ENCODE measurements around the gene UBTD2.

UBTD2 gene

DNA sequence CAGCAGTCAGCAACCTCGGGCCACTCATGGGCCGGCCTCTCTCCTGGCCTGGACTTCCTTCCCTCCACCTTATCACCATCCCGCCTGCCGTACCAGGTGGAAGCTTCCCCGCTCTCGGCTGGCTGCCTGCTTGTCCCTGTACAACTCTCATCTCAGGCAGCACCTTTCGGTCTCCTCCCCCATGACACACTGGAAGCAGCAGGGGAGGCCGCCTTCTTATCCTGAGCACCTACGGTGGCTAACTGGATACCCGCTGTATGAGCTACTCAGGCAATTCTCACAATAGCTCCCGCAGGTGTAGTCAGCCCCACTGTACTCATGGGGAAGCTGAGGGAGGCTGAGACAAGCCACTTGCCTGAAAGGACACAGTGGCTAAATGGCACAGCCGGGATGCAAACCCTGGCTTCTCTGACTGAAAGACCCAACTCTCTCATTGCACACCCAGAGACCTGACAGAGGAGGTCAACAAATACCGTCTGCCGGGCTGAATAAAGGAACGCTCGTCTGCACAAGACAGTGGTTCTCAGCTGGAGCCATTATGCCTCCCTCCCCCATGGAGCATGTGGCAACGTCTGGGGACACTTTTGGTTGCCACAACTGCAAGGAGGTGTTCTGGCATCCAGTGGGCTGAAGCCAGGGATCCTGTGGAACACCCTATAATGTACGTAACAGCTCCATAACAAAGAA, 105.1 kb downstream of the UBTD2 start:
- DNase-seq (ENCODE audit: low read depth, low spot score) = no peak
- no peak overlapping the region for H3K27ac ChIP-seq

DNA sequence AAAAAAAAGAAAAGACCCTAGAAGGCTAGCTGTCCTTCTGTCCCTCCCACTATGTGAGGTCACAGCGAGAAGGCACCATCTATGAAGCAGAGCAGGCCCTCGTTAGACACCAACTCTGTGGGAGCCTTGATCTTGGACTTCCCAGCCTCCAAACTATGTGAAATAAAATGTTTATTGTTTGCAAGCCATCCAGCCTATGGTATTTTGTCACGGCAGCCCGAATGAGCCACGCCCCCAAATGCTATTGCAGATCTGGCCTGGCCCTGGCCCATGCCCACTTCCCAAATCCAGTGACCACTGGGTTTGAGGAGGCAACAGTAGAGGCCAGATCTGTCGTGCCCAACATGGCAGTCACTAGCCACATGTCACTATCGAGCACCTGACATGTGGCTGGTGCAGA, 106.4 kb downstream of the UBTD2 start:
- no peak for DNase-seq (ENCODE audit: low read depth, low spot score)
- H3K27ac ChIP-seq = no peak overlapping the region

DNA sequence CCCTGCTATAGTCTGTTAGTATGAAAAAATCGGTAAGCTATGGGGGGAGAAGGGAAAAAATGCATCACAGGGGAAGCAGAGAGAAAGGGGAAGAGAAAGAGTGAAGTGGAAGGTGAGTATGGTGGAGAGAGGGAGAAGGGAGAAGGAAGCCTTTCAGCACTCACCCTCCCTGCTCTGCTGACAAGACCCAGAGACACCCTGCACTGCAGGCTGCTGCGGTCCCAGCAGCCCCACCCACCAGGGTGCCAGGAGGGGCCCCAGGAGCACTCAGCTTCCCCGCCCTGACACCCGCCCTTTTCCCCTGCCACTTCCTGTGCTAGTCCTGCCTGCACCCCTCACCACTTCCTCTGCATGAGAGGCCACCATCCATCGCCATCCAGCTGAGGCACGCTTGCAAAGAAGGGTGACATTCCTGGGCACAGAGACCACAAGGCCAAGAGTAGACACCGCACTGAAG, 108.3 kb downstream of the UBTD2 start:
- DNase-seq (ENCODE audit: low read depth, low spot score) = no peak
- no peak overlapping the region for H3K27ac ChIP-seq

DNA sequence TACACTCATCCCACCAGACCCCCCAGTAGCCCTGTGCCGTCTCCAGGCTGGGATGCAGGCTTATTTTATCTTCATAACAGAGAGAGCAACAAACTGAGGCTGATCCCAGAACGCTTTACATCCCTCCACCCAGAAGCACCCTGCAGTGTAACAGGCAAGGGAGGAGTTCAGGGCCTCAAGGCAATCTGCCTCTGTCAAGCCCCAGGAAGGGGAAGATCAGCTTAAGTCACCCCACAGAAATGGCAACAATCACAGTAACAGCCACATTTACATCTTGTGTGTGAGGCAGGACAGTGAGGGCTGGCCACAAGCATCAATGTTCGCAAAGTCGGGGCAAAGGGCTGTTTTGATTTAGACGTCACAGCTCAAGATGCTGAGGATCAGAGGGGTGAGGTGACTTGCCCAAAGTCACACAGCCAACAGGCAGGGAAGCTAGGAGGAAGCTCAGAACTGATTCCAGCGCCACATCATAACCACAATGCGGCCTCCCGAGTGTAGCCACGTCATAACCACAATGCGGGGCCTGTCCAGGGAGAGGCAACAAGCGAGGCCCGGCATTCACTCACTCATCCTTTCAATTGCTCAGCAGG, 109.9 kb downstream of the UBTD2 start:
- no peak for DNase-seq (ENCODE audit: low read depth, low spot score)
- peak overlapping the region; percentile 46 for H3K27ac ChIP-seq

DNA sequence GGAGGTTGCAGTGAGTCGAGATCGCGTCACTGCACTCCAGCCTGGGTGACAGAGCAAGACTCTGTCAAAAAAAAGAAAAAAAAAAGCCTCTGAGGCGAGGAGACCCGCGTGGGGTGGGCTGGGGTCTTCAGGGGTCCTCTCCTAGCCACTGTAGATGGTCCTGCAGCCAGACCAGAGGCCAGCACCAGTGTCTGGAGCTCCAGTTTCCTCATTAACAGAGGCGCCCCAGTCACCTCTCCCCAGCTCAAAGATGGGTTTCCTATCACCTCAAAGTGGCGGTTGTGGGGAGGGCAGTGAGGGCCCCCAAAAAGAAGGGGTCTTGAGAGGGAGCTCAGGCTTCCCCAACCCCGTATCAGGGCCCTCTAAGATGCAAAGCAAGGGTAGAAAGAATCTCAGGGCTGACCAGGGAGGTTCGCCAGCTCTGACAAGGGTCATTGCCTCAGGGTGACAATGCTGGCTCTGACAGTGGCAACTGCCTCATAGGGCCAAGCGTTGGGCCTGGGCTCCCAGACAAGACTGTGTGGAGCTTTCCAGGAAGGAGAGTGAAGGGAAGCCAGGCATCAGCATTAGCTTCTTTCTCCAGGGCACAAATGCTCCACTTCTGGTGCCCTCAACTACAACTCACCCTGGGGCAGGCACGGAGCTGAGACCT, 110.5 kb downstream of the UBTD2 start:
- peak overlapping the region; percentile 1 for H3K27ac ChIP-seq
- DNase-seq (ENCODE audit: low read depth, low spot score) = no peak

DNA sequence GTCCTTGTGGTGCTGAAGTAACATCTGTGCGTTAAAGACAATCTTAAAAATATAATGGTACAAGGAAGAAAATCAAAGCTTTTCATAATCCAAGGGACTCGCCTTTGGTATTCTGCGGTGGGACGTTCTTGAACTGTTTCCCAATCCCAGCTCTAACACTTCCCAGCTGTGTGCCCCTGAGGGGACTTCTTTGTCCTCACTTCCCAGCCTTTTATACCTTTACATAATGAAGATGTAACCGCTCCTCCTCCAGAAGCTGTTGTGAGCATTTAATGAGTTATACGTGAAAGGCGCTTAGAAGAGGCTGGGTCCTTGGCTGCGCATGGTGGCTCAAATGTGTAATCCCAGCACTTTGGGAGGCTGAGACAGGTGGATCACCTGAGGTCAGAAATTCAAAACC, 112.4 kb downstream of the UBTD2 start:
- no peak for DNase-seq (ENCODE audit: low read depth, low spot score)
- no peak overlapping the region for H3K27ac ChIP-seq

DNA sequence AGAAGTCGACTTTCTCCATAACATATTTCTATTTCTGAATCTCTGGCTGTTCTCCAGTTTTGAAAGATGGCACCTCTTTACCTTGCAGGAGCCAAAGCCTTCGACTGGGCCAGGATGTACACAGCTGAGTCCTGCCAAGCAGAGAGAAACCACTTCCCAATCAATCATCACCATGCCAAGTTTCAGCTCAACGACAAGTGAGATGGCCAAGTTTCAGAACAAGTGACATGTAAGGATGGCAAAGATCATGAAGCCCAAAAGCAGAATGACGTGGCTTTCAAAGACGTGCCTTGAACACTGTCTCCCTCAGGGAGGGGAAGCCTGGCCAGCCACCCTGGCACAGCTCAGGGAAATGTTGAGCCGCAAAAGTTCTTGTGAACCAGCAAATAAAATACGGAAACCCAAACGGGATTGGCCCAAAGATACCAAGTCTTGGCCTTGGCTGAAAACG, 113.3 kb downstream of the UBTD2 start:
- no peak for DNase-seq (ENCODE audit: low read depth, low spot score)
- no peak overlapping the region for H3K27ac ChIP-seq

DNA sequence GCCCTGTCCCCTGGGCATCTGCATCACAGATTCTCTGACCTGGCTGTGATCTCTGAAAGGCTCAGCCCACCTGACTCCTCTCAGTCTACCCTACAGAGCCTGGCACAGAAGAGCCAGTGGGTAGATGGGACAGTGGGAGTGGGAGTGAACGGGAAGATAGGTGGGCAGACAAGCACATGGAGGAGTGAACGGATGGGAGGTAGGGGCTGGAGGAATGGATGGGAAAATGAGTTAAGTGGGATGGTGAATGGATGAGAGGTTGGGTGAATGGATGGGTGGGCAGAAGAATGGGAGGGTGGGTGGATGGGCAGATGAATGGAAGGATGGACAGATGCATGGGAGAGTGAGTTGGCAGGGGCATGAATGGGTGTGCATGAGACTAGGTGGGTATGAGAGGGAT, 114.3 kb downstream of the UBTD2 start:
- H3K27ac ChIP-seq = no peak overlapping the region
- no peak for DNase-seq (ENCODE audit: low read depth, low spot score)

DNA sequence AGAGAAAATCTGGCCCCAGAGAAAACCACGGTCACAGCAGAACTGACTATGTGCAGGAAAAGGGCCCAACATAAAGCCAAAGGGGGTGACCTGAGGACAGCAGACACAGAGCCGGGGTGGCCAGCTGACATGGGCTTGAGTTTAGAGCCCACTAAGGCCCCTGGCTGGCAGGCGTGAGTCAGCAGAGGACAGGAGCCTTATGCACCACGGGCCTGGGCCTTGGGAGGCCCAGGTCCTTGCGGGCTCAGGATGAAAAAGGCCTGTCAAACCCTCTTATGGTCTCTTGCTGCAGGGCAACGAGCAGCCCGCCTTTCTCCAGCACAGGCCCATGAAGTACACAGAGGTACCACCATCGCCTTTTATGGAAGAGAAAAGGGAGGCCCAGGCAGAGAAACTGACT, 115.3 kb downstream of the UBTD2 start:
- no peak for DNase-seq (ENCODE audit: low read depth, low spot score)
- H3K27ac ChIP-seq = no peak overlapping the region

DNA sequence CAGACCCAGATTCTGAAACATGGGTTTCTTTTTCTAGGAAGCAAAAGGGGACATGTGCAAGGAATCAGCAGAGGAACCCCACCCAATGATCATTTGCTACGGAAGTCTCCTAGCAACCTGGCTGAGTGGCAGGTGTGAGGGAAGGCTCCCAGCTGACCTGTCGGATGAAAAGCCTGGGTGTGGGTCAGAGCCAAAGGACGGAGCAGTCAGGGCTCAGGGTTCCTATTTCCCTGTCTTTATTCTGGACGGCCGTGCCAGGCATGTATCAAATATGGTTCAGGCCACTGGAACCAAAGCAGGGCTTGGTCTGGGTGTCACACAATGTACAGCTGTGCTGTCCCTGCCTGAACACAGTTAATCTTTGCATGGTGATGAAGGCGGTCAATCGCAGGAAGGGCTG, 115.7 kb downstream of the UBTD2 start:
- no peak for DNase-seq (ENCODE audit: low read depth, low spot score)
- no peak overlapping the region for H3K27ac ChIP-seq

DNA sequence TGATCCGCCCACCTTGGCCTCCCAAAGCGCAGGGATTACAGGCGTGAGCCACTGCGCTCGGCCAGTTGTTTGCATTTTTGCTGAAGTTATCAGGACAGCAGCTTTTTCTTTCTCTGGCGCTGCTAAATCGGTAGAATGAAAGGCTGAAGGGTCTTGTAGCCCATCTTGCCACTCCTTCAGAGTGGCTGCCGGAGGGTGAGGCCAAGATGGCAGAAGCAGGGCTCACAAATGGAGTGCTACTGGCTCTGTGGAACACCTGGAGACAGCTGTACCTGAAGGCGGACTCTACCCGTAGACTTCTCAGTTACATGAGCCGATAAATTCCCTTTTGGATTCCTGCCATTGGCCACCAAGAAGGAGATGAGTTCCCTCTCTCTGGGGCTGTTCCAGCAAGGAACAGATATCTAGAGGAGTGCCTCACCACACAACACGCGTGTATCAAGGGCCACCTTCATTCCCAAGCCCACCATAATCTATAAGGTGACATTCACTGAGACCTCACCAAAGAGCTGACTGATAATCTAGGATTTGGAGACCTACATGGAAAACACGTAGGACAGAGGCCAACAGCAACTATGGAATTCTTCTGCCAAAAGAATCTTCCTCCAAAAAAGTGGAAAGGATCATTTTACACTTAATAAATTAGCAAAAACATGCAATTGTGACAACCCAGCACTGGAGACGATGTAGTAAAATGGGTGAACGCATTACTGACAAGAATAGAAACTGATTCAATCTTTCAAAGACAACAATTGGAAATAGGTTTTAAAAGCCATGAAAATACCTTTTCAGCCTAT, 117.3 kb downstream of the UBTD2 start:
- no peak for DNase-seq (ENCODE audit: low read depth, low spot score)
- no peak overlapping the region for H3K27ac ChIP-seq

DNA sequence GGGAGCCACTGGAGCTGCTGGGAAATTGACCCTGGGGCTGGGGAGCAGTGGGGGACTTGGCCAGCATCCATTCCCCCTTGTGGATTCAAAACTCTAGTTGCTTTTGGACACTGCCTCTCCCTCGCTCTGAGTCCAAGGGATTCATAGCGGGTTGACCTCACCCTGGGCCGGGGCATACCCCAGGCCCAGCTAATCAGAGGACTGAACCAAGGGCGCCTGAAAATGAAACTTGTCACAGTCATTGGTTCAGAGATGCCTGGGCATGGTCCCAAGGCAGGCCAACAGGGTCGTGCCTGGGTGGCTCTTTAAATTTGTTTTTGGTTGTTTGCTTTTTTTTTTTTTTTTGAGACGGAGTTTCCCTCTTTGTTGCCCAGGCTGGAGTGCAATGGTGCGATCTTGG, 118.1 kb downstream of the UBTD2 start:
- H3K27ac ChIP-seq = no peak overlapping the region

DNA sequence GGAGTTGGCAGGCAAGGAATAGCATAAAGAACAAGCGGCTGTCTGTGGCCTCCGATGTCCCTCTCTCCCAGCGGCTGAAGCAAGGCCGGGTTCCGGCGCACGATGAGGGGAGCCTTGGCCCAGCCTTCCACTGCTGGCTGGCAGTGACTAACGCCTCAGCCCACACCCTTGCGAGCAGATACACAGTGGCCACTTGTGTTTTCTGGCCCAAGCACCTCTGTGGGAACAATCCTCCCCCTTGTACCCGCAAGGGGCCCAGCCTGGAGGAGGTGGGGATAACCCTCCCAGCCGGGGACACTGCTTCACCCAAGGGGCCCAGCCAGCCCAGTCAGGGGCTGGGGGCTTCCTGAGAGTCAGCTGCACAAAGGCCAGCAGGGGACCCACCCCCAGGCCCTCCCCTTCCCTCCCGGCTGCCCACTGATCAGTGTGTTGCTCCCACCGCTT, 118.8 kb downstream of the UBTD2 start:
- H3K27ac ChIP-seq = no peak overlapping the region
- DNase-seq (ENCODE audit: low read depth, low spot score) = no peak

More for the DNA sequence above, 118.1 kb downstream of the UBTD2 start:
- DNase-seq (ENCODE audit: low read depth, low spot score) = no peak

DNA sequence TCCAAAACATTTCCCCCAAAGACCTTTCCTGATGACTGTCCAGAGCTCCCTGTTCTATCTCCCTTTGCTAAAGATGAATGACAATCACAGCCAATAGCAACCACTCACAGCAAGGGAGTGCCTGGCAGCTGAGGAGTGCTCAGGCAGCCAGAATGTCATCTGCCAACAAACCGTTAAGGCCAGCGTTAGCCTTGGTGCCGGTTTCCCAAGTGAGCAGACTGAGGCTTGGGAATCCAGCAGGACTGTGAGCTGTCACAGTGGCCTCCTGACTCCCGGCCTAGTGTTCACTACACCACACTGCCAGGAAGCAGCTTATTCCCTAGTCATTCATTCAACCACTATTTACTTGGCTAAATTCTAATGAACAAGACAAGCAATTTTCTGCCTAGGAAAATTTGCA, 120.2 kb downstream of the UBTD2 start:
- no peak overlapping the region for H3K27ac ChIP-seq
- no peak for DNase-seq (ENCODE audit: low read depth, low spot score)

DNA sequence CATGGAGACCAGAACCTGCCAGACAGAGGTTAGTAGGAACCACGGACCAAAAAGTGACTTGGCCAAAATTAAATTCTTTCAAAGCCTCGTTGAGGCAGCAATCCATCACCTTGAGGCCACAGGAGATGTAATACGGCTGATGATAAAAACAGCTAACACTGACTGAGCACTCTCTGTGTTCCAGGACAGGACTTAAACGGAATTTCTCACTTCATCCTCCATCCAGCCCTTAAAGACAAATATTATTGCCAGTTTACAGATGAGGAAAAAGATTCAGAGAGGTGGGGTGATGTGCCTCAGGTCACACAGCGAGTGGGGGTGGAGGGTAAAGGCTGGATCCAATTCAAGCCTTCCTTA, 120.6 kb downstream of the UBTD2 start:
- H3K27ac ChIP-seq = no peak overlapping the region
- no peak for DNase-seq (ENCODE audit: low read depth, low spot score)

DNA sequence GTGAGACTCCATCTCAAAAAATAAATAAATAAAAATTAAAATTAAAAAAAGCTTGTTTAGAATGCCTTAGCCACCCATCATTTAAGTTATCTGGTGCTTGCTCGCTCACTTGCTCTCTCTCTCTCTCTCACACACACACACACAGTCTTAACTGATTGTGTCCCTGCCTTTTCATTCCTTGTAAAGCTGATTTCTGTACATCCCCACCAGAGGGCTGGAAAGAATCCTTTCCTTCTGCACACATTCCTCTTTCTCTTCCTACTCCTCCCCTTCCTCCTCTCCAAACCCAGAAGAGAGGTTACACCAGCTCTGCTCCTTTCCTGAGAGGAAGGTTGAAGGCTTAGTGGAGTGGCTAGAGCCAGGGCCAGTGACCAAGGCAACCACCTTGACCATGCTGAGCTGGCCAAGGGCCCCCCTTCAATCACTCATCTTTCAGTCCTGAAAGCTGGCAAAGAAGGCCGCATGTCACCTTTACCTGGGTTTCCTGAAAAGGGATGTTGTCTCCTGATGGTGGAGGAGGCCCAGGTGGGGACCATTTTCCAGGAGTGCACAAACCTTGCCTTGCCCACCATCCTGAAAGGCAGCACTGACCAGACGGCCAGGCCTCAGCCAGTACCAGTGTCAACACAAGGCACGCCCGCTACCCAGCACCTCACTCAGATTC, 121.1 kb downstream of the UBTD2 start:
- no peak for DNase-seq (ENCODE audit: low read depth, low spot score)

DNA sequence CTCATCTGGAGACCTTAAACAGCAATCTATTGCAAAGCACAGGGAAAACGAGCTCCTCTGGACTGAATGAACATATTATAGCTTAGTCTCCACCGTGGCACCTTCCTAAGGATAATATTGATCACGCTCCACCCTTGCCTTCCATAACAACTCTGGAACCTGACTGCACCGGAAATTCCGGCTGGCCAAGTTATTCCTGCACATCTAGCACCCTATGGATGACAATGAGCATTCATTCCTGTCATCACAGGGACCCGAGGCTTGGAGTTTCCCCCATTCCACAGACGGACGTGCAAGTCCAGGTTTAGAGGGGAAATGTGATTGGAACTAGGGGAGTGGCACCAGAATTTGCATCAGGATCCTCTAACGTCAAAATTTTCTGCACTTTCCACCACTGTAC, 123.1 kb downstream of the UBTD2 start:
- no peak for DNase-seq (ENCODE audit: low read depth, low spot score)
- no peak overlapping the region for H3K27ac ChIP-seq

More for the DNA sequence above, 121.1 kb downstream of the UBTD2 start:
- no peak overlapping the region for H3K27ac ChIP-seq
